Caco-2 (cell line): ENCODE results near the gene ST6GAL1. TPM values are rescaled to one million over a fixed set of nuclear protein-coding genes. Genes with fewer than 3 reads are reported as not detected.
"Not testable (repeated sequence)": the region's sequence is repeated elsewhere in the genome, so short reads cannot be mapped to it uniquely, and the experiment has no call there.

ENCODE experiments used
- BruUV-seq: library from RNA; stranded (reverse); fragments of 400-500 nt; replicated peaks from 2 replicates; lab custom pipeline; 2021; lab: Mats Ljungman, UMichigan
- CTCF ChIA-PET: fragments of 300-600 bp; sonication (Branson Sonifier 250); formaldehyde crosslinking; loops from one replicate; lab custom pipeline; 2022; ENCODE audit warnings: antibody characterized with exemption; lab: Charles Lee
- POLR2A ChIA-PET: fragments of 300-600 bp; sonication (Branson Sonifier 250); formaldehyde crosslinking; loops from one replicate; lab custom pipeline; 2022; ENCODE audit warnings: antibody characterized with exemption; lab: Charles Lee
- DNase-seq, 2 experiments: peaks; one replicate each; pipeline versions ENCODE4 v3.0.0 to v3.0.0-alpha.2; 2020 to 2022
- H3K27me3 ChIP-seq: replicated peaks from 2 replicates; pipeline ENCODE4 v1.6.0; 2011; ENCODE audit warnings: low read length; ENCODE audit not compliant: control insufficient read depth, insufficient read depth
- H3K36me3 ChIP-seq: 2 replicates; pipeline ENCODE4 v1.5.1; 2011; ENCODE audit warnings: low read length; ENCODE audit not compliant: control insufficient read depth, insufficient read depth
- H3K4me1 ChIP-seq: fragments of 250-450 bp; sonication (Bioruptor Pico); 2 replicates; pipeline ENCODE4 v1.5.1; 2020; ENCODE audit warnings: mild to moderate bottlenecking
- H3K4me3 ChIP-seq: 2 replicates; pipeline ENCODE4 v1.5.1; 2011; ENCODE audit warnings: low read depth, mild to moderate bottlenecking, control low read depth, low read length
- H3K9me3 ChIP-seq: fragments of 250-450 bp; sonication (Bioruptor Pico); 2 replicates; pipeline ENCODE4 v1.5.1; 2020; ENCODE audit warnings: mild to moderate bottlenecking, moderate library complexity
- H3K27ac Mint-ChIP-seq: one replicate; pipeline ENCODE4 v1.8.0; 2022; ENCODE audit warnings: mixed read lengths; ENCODE audit not compliant: unreplicated experiment
- H3K27me3 Mint-ChIP-seq: one replicate; pipeline ENCODE4 v1.8.0; 2022; ENCODE audit warnings: mixed read lengths; ENCODE audit not compliant: insufficient read depth, unreplicated experiment
- H3K36me3 Mint-ChIP-seq: one replicate; pipeline ENCODE4 v1.8.0; 2022; ENCODE audit warnings: mild to moderate bottlenecking, mixed read lengths; ENCODE audit not compliant: insufficient read depth, unreplicated experiment
- H3K4me1 Mint-ChIP-seq: one replicate; pipeline ENCODE4 v1.8.0; 2022; ENCODE audit warnings: low read depth, mixed read lengths; ENCODE audit not compliant: unreplicated experiment
- H3K4me3 Mint-ChIP-seq: one replicate; pipeline ENCODE4 v1.8.0; 2022; ENCODE audit warnings: mild to moderate bottlenecking, moderate library complexity, mixed read lengths; ENCODE audit not compliant: unreplicated experiment
- H3K9me3 Mint-ChIP-seq: one replicate; pipeline ENCODE4 v1.8.0; 2022; ENCODE audit warnings: mixed read lengths; ENCODE audit not compliant: unreplicated experiment
- CTCF ChIP-seq, 2 experiments: fragments of 200-600 bp in 1 of 2; IDR thresholded peaks; 1 replicate in 1 of 2; 2 replicates in 1 of 2; pipeline versions ENCODE4 v1.5.1 to v1.8.0; 2011 to 2022; ENCODE audit warnings: antibody characterized with exemption in 1 of 2, control low read depth in 1 of 2, inconsistent platforms in 1 of 2, low read depth in 1 of 2, low read length in 1 of 2, mild to moderate bottlenecking in 1 of 2, moderate library complexity in 1 of 2; ENCODE audit not compliant: insufficient read depth in 1 of 2, severe bottlenecking in 1 of 2, unreplicated experiment in 1 of 2
- intact Hi-C: fragments of 100-400 bp; cut with micrococcal nuclease; formaldehyde crosslinking; loops from one replicate; pipeline ENCODE4 v1.10.0; 2022; ENCODE audit not compliant: unreplicated experiment
- total RNA-seq: library from RNA; stranded (reverse); gene quantifications from 2 replicates; pipeline ENCODE4 v1.2.3, GENCODE V29; 2022

The ST6GAL1 gene
- total RNA-seq, 1 experiment from 2014 or later: 34.6 TPM

GRCh38 chr3:187022403-187023029 lies 92.2 kb downstream of the ST6GAL1 start:
- ChIA-PET CTCF (no interaction called here), POLR2A (no interaction called here)
- Histone ChIP-seq H3K4me1 (peaks cover 23% of the 10 kb centered on the region), H3K36me3 (no peaks in the 10 kb centered on the region; the same call in 1 of the 2 replicates), H3K4me3 (no peak overlapping the region), H3K27me3 (no peaks in the 10 kb centered on the region), H3K9me3 (no peaks in the 10 kb centered on the region)
- no TSS peak for BruUV-seq
- TF ChIP-seq CTCF (IDR thresholded peaks at IDR 0.05; ENCODE audit: insufficient read depth in 1 of 2, low read depth in 1 of 2, low read length in 1 of 2, severe bottlenecking in 1 of 2, unreplicated experiment in 1 of 2): no peak
- DNase-seq: no peak
- peaks cover 8% of the 10 kb centered on the region for H3K4me1 Mint-ChIP-seq
- intact Hi-C loops: no loop called here
- no peak overlapping the region for H3K4me3 Mint-ChIP-seq
- H3K9me3 Mint-ChIP-seq: no peaks in the 10 kb centered on the region
- H3K27me3 Mint-ChIP-seq: no peaks in the 10 kb centered on the region
- H3K36me3 Mint-ChIP-seq: peaks cover 1% of the 10 kb centered on the region
- H3K27ac Mint-ChIP-seq: no peak overlapping the region

GRCh38 chr3:187023340-187023739 lies 93.0 kb downstream of the ST6GAL1 start:
- POLR2A ChIA-PET, H3K9me3 ChIP-seq, BruUV-seq, DNase-seq, H3K4me3 Mint-ChIP-seq, H3K4me3 ChIP-seq, H3K27me3 Mint-ChIP-seq, H3K27ac Mint-ChIP-seq, CTCF ChIA-PET, H3K36me3 Mint-ChIP-seq, intact Hi-C loops, H3K9me3 Mint-ChIP-seq, H3K36me3 ChIP-seq, H3K27me3 ChIP-seq: not testable (repeated sequence)
- H3K4me1 ChIP-seq: peaks cover 23% of the 10 kb centered on the region
- peaks cover 14% of the 10 kb centered on the region for H3K4me1 Mint-ChIP-seq

GRCh38 chr3:187024536-187025226 lies 94.4 kb downstream of the ST6GAL1 start:
- H3K4me3 Mint-ChIP-seq: no peak overlapping the region
- no peak for DNase-seq
- peaks cover 5% of the 10 kb centered on the region for H3K36me3 Mint-ChIP-seq
- peaks cover 10% of the 10 kb centered on the region for H3K4me1 Mint-ChIP-seq
- ChIA-PET CTCF (no interaction called here), POLR2A (no interaction called here)
- intact Hi-C loops: no loop called here
- no peak overlapping the region for H3K27ac Mint-ChIP-seq
- H3K27me3 Mint-ChIP-seq: no peaks in the 10 kb centered on the region
- Histone ChIP-seq H3K4me1 (peaks cover 16% of the 10 kb centered on the region), H3K9me3 (no peaks in the 10 kb centered on the region), H3K27me3 (no peaks in the 10 kb centered on the region), H3K36me3 (no peaks in the 10 kb centered on the region), H3K4me3 (no peak overlapping the region)
- no peak for TF ChIP-seq CTCF (IDR thresholded peaks at IDR 0.05; ENCODE audit: insufficient read depth in 1 of 2, low read depth in 1 of 2, low read length in 1 of 2, severe bottlenecking in 1 of 2, unreplicated experiment in 1 of 2)
- H3K9me3 Mint-ChIP-seq: no peaks in the 10 kb centered on the region
- BruUV-seq: no TSS peak
